Duodenal mucosa (tissue), 2 donors: Measurements from ENCODE around the gene CMIP.

Source experiments
- H3K27ac ChIP-seq: one replicate; pipeline ENCODE4 v1.7.0; 2013; ENCODE audit warnings: low read depth, low read length
- H3K27me3 ChIP-seq, 2 donors: one replicate each; pipeline ENCODE4 v1.7.0; 2013; ENCODE audit warnings: low read length in 2 of 2, control low read depth in 1 of 2; ENCODE audit not compliant: insufficient read depth in 2 of 2, control insufficient read depth in 1 of 2
- H3K36me3 ChIP-seq, 2 donors: one replicate each; pipeline ENCODE4 v1.7.0; 2013; ENCODE audit warnings: low read length in 2 of 2, control low read depth in 1 of 2; ENCODE audit not compliant: insufficient read depth in 2 of 2, control insufficient read depth in 1 of 2
- H3K4me1 ChIP-seq, 2 donors: one replicate each; pipeline ENCODE4 v1.7.0; 2013; ENCODE audit warnings: low read length in 2 of 2, control low read depth in 1 of 2; ENCODE audit not compliant: insufficient read depth in 2 of 2, control insufficient read depth in 1 of 2
- H3K4me3 ChIP-seq, 2 donors: one replicate each; pipeline ENCODE4 v1.7.0; 2013; ENCODE audit warnings: low read length in 2 of 2, low read depth in 1 of 2
- H3K9ac ChIP-seq, 2 donors: one replicate each; pipeline ENCODE4 v1.7.0; 2013; ENCODE audit warnings: low read length in 2 of 2, low read depth in 1 of 2
- H3K9me3 ChIP-seq, 2 donors: one replicate each; pipeline ENCODE4 v1.7.0; 2013; ENCODE audit warnings: low read length in 2 of 2, control low read depth in 1 of 2; ENCODE audit not compliant: control insufficient read depth in 1 of 2

Gene CMIP

GRCh38 chr16:81695321-81696165 lies 250.9 kb downstream of the CMIP start:
- no peaks in the 10 kb centered on the region for H3K9me3 ChIP-seq
- H3K36me3 ChIP-seq: peaks cover 48 to 92% of the 10 kb centered on the region in 2 donors
- H3K27me3 ChIP-seq: no peaks in the 10 kb centered on the region
- no peak overlapping the region for H3K4me3 ChIP-seq
- H3K27ac ChIP-seq: no peak overlapping the region
- H3K9ac ChIP-seq: no peak overlapping the region
- peaks cover 0 to 13% of the 10 kb centered on the region in 2 donors for H3K4me1 ChIP-seq

DNA sequence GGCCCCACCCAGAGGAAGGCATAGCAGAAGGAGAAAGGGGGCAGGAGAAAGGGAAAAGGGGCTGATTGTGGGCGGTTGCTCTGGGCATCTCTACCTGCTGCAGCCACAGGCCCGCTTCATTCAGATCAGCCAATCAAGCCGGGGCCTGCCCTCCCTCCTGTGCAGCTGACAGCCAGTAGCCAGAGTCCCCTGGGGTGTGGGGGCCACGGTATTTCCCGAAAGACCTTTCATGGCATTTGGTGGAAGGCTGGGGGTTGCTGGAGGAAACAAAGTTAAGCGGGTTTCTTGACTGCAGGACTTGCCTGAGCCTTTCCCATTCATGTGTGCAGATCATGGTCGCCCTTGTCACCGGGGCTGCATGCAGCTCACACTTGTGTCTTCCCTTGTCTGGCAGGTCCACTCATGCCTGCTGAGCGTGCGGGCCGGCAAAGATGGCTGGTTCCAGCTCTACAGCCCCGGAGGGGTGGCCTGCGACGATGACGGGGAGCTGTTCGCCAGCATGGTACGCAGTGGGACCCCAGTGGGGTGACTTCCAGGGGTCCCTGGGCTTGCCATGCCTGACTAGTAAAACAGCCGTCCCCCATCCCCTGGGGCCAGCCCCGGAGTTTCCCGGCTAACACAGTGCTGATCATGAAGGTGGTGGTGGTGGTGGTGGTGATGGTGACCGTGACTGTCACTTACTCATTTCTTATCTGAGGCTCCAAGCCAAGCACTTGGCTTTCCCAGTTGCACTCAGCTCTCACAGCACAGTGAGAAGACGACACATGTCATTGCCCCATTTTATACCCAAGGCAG lies 251.8 kb downstream of the CMIP start:
- peaks cover 0 to 13% of the 10 kb centered on the region in 2 donors for H3K4me1 ChIP-seq
- H3K4me3 ChIP-seq: no peak overlapping the region
- H3K36me3 ChIP-seq: peaks cover 47 to 98% of the 10 kb centered on the region in 2 donors
- no peak overlapping the region for H3K9ac ChIP-seq
- no peak overlapping the region for H3K27ac ChIP-seq
- no peaks in the 10 kb centered on the region for H3K27me3 ChIP-seq
- no peaks in the 10 kb centered on the region for H3K9me3 ChIP-seq

DNA sequence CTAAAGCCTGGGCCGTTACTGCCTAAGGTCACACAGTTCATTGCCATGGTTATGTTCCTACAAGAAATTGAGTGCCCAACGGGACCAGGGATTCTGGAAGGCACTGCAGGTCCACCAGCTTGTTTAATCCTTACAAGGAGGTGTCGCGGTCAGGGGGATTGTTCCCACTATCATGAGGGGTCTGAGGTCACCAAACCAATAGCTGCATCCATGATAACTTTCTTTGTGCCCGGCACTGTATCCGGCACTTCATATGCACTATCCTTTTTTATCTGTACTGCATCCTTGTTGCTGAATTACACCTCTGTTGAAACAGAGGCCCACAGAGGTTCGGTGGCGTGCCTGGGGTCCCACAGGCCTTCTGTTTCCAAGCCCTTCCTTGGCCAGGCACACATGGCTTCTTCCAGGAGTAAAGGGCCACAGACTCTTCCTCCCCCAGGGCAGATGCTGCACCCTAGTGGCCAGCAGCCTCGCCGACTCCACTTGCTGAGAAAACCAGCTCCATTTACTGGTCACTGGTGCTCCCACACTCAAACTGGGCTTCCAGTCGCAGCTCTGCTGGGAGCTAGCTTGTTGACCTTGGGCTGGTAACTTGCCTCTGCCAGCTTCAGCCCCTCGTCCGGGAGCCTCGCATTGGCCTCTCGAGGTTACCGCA lies 252.5 kb downstream of the CMIP start:
- peaks cover 0 to 10% of the 10 kb centered on the region in 2 donors for H3K4me1 ChIP-seq
- no peak overlapping the region for H3K9ac ChIP-seq
- no peak overlapping the region for H3K4me3 ChIP-seq
- H3K36me3 ChIP-seq: peaks cover 47 to 98% of the 10 kb centered on the region in 2 donors
- no peaks in the 10 kb centered on the region for H3K9me3 ChIP-seq
- no peak overlapping the region for H3K27ac ChIP-seq
- no peaks in the 10 kb centered on the region for H3K27me3 ChIP-seq

DNA sequence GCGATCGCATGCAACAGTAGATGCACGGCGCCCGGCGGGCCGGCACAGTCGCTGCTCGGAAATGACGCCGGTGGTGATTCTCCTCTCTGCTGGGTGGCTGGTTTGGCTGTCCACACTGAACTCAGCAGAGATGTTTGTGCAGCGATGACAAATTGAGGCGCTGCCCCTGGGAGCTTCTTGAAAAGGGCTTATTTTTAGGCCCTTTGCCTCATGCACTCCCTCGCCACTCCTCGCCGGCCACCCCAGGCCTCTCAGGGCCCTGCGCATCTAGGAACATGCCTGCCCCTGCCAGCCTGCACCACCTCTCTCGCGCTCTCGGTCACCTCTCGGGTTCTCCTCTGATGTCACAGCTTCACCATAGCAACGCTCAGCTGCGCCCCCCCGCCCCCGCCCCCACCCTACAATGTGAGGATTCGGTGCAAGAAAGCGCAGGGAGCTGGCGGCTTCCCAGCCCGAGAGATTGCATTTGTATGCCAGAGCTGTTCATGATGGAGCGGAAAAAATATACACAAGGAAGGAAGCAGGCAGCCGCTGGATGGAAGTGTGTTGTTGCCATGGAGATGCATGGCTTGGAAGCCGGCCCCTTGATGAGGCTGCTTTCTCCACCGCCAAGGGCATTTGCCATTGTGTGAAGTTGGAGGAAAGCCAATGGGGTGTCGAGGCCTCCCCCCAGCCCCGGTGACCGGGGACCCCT lies 253.2 kb downstream of the CMIP start:
- Histone ChIP-seq H3K27ac (no peak overlapping the region), H3K27me3 (no peaks in the 10 kb centered on the region), H3K9ac (no peak overlapping the region), H3K4me1 (peaks cover 0 to 10% of the 10 kb centered on the region in 2 donors), H3K36me3 (peaks cover 47 to 98% of the 10 kb centered on the region in 2 donors), H3K9me3 (no peaks in the 10 kb centered on the region), H3K4me3 (no peak overlapping the region)

GRCh38 chr16:81698310-81698641 lies 253.7 kb downstream of the CMIP start:
- no peaks in the 10 kb centered on the region for H3K9me3 ChIP-seq
- H3K27ac ChIP-seq: no peak overlapping the region
- peaks cover 45 to 98% of the 10 kb centered on the region in 2 donors for H3K36me3 ChIP-seq
- H3K4me3 ChIP-seq: no peak overlapping the region
- H3K27me3 ChIP-seq: no peaks in the 10 kb centered on the region
- H3K9ac ChIP-seq: no peak overlapping the region
- peaks cover 0 to 10% of the 10 kb centered on the region in 2 donors for H3K4me1 ChIP-seq

GRCh38 chr16:81699596-81699995 lies 255.0 kb downstream of the CMIP start:
- Histone ChIP-seq H3K9ac (no peak overlapping the region), H3K4me3 (no peak overlapping the region), H3K4me1 (peaks cover 0 to 6% of the 10 kb centered on the region in 2 donors), H3K27ac (no peak overlapping the region), H3K9me3 (no peaks in the 10 kb centered on the region), H3K27me3 (no peaks in the 10 kb centered on the region), H3K36me3 (peaks cover 36 to 92% of the 10 kb centered on the region in 2 donors)

DNA sequence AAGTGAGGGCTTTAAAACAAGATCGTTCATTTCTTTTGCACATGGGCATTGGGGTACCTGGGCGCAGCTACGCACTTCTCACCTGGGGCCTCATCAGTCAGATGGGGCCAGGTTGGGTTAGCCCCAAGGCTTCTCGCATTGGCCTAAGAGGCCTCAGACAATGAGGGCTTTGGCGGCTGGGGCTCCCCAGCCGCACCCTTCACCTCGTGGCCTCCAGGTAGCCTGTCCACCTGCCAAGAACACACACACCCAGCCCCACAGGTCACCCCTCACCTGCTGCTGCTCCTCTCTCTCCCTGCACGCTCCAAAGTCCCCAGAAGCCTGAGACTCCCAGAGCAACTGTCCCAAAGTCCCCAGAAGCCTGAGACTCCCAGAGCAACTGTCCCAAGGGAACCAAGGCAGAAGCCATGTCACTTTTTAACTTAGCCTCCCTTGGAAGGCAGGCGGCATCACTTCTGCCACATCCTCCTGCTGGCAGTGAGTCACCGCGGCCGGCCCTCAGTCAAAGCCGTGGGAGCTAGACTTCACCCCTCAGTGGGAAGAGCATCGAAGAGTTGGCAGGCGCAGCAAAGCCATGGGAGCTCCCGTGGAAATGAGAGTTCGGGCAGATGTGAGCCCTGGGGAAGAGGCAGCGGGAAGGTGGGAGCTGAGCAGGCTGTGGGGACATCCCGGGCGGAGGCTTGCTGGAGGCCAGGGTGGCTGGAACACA lies 255.6 kb downstream of the CMIP start:
- Histone ChIP-seq H3K9me3 (no peaks in the 10 kb centered on the region), H3K4me1 (peaks cover 0 to 6% of the 10 kb centered on the region in 2 donors), H3K4me3 (no peak overlapping the region), H3K36me3 (peaks cover 42 to 92% of the 10 kb centered on the region in 2 donors), H3K27ac (no peak overlapping the region), H3K9ac (no peak overlapping the region), H3K27me3 (no peaks in the 10 kb centered on the region)

GRCh38 chr16:81700780-81701165 lies 256.2 kb downstream of the CMIP start:
- Histone ChIP-seq H3K36me3 (peaks cover 47 to 92% of the 10 kb centered on the region in 2 donors), H3K27ac (no peak overlapping the region), H3K4me3 (no peak overlapping the region), H3K9ac (no peak overlapping the region), H3K27me3 (no peaks in the 10 kb centered on the region), H3K9me3 (no peaks in the 10 kb centered on the region), H3K4me1 (peaks cover 0 to 6% of the 10 kb centered on the region in 2 donors)

DNA sequence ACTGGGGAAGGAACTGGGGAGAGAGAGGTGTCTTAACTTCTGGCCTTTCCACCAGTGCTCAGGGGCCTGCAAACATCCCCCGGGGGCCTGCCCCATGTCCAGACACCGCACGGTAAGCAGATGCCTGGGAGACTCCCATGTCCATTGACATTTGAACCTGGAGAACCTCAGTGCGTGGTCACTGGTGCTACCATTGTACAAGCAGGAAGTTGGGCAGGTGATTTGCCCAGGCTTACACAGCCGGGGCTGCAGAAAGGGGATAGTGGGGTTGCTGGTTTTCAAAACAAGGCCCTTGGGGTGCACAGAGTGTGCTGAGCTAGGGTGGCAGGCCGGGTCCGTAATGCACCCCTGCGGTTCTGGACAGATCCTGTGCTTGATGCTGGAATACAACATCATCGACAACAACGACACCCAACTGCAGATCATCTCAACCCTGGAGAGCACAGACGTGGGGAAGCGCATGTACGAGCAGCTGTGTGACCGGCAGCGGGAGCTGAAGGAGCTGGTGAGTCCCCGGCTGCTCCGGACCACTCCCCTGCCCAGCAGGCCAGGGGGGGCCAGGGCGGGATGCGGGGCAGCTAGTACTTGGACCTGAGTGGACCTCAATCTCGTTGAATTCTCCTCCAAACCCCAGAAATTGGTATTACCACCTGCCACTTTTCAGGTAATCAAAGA lies 256.8 kb downstream of the CMIP start:
- H3K36me3 ChIP-seq: peaks cover 53 to 93% of the 10 kb centered on the region in 2 donors
- H3K4me1 ChIP-seq: peaks cover 0 to 6% of the 10 kb centered on the region in 2 donors
- no peak overlapping the region for H3K27ac ChIP-seq
- no peaks in the 10 kb centered on the region for H3K27me3 ChIP-seq
- H3K9ac ChIP-seq: no peak overlapping the region
- H3K9me3 ChIP-seq: no peaks in the 10 kb centered on the region
- H3K4me3 ChIP-seq: no peak overlapping the region
